Neural cell (in vitro differentiated cells): ENCODE results near the gene CD151. TPM values are rescaled to one million over a fixed set of nuclear protein-coding genes. Genes with fewer than 3 reads are reported as not detected.
A peak's percentile ranks its signal among the peaks of the same experiment; 100 is the strongest.

Experiments
- H2AFZ ChIP-seq: fragments of 200-600, 300-800 bp; sonication (generic), shearing (Covaris generic); 2 replicates; pipeline ENCODE4 v1.6.0; 2014; ENCODE audit warnings: low read depth, mild to moderate bottlenecking, antibody characterized with exemption, low read length, moderate library complexity
- H3F3A ChIP-seq: fragments of 200-600 bp; shearing (Covaris generic); 2 replicates; pipeline ENCODE4 v1.6.1; 2016; ENCODE audit warnings: mild to moderate bottlenecking, moderate library complexity, mixed read lengths, antibody characterized with exemption, low read length; ENCODE audit not compliant: insufficient read depth, poor library complexity, severe bottlenecking
- H3K27ac ChIP-seq: fragments of 200-600, 300-800 bp; sonication (generic), shearing (Covaris generic); 2 replicates; pipeline ENCODE4 v1.5.1; 2014; ENCODE audit warnings: mild to moderate bottlenecking, low read length, moderate library complexity
- H3K27me3 ChIP-seq: fragments of 300-800, 200-600 bp; sonication (generic), shearing (Covaris generic); 2 replicates; pipeline ENCODE4 v1.6.0; 2014; ENCODE audit warnings: mild to moderate bottlenecking, low read depth, low read length, moderate library complexity; ENCODE audit not compliant: insufficient read depth
- H3K36me3 ChIP-seq: fragments of 300-800, 200-600 bp; sonication (generic), shearing (Covaris generic); 2 replicates; pipeline ENCODE4 v1.5.1; 2014; ENCODE audit warnings: mild to moderate bottlenecking, antibody characterized with exemption, low read length, moderate library complexity; ENCODE audit not compliant: insufficient read depth
- H3K4me2 ChIP-seq: fragments of 300-800, 200-600 bp; sonication (generic), shearing (Covaris generic); 2 replicates; pipeline ENCODE4 v1.6.0; 2014; ENCODE audit warnings: mild to moderate bottlenecking, low read length
- H3K4me3 ChIP-seq: fragments of 300-800, 200-600 bp; sonication (generic), shearing (Covaris generic); 2 replicates; pipeline ENCODE4 v1.5.1; 2014; ENCODE audit warnings: mild to moderate bottlenecking, low read length, moderate library complexity
- H3K79me2 ChIP-seq: fragments of 200-600 bp; shearing (Covaris generic); replicated peaks from 2 replicates; pipeline ENCODE4 v1.6.0; 2014; ENCODE audit warnings: mild to moderate bottlenecking, low read length, moderate library complexity; ENCODE audit not compliant: insufficient read depth
- H3K9ac ChIP-seq: fragments of 300-800, 200-600 bp; sonication (generic), shearing (Covaris generic); 2 replicates; pipeline ENCODE4 v1.6.1; 2016; ENCODE audit warnings: mild to moderate bottlenecking, low read length, mixed read lengths
- H3K9me2 ChIP-seq: fragments of 200-600 bp; shearing (Covaris generic); 2 replicates; pipeline ENCODE4 v1.6.1; 2016; ENCODE audit warnings: mild to moderate bottlenecking, low read length, mixed read lengths; ENCODE audit not compliant: insufficient read depth
- H3K9me3 ChIP-seq: fragments of 200-600, 300-800 bp; sonication (generic), shearing (Covaris generic); 2 replicates; pipeline ENCODE4 v1.6.1; 2016; ENCODE audit warnings: mild to moderate bottlenecking, mixed run types, low read length, moderate library complexity, mixed read lengths
- H4K20me1 ChIP-seq: fragments of 200-600 bp; shearing (Covaris generic); 2 replicates; pipeline ENCODE4 v1.6.1; 2016; ENCODE audit warnings: mild to moderate bottlenecking, mixed run types; ENCODE audit not compliant: insufficient read depth
- CTCF ChIP-seq: fragments of 450-650 bp; IDR thresholded peaks from 2 replicates; pipeline ENCODE4 v1.5.1; 2014; ENCODE audit warnings: antibody characterized with exemption, mild to moderate bottlenecking, moderate library complexity; ENCODE audit not compliant: poor library complexity, severe bottlenecking
- EP300 ChIP-seq: fragments of 450-650 bp; conservative IDR thresholded peaks from 2 replicates; pipeline ENCODE4 v1.6.1; 2014; ENCODE audit warnings: antibody characterized with exemption, mild to moderate bottlenecking, moderate library complexity; ENCODE audit not compliant: poor library complexity, severe bottlenecking
- EZH2 ChIP-seq: fragments of 200-600, 300-800 bp; shearing (Covaris generic), sonication (generic); IDR thresholded peaks from 2 replicates; pipeline ENCODE4 v1.6.1; 2014; ENCODE audit warnings: antibody characterized with exemption, low read length, borderline replicate concordance, mild to moderate bottlenecking; ENCODE audit not compliant: insufficient read depth, poor library complexity, severe bottlenecking
- MXI1 ChIP-seq: fragments of 450-650 bp; conservative IDR thresholded peaks from 2 replicates; pipeline ENCODE4 v1.6.1; 2014; ENCODE audit warnings: antibody characterized with exemption, mild to moderate bottlenecking; ENCODE audit not compliant: poor library complexity, severe bottlenecking
- POLR2AphosphoS5 ChIP-seq: IDR thresholded peaks from 2 replicates; pipeline ENCODE4 v1.6.1; 2012
- RAD21 ChIP-seq: fragments of 450-650 bp; conservative IDR thresholded peaks from 2 replicates; pipeline ENCODE4 v1.6.1; 2014; ENCODE audit warnings: antibody characterized with exemption, mild to moderate bottlenecking, moderate library complexity
- REST ChIP-seq: IDR thresholded peaks from 2 replicates; pipeline ENCODE4 v1.6.1; 2012; ENCODE audit warnings: borderline replicate concordance
- SMC3 ChIP-seq: fragments of 450-650 bp; conservative IDR thresholded peaks from 2 replicates; pipeline ENCODE4 v1.6.1; 2014; ENCODE audit warnings: antibody characterized with exemption, mild to moderate bottlenecking, moderate library complexity; ENCODE audit not compliant: poor library complexity
- TAF1 ChIP-seq: IDR thresholded peaks from 2 replicates; pipeline ENCODE4 v1.6.1; 2012; ENCODE audit warnings: low read depth
- polyA plus RNA-seq: library from polyadenylated mRNA; depleted of rRNA; stranded (reverse); fragments of >200 nt; gene quantifications from 2 replicates; pipeline ENCODE4 v1.2.3, GENCODE V29; 2014

The CD151 gene
- polyA plus RNA-seq, 1 donor from 2014 or later: 70.8 TPM

- Histone ChIP-seq H3K27me3 (no peaks in the 10 kb centered on the region), H3K36me3 (no peaks in the 10 kb centered on the region), H4K20me1 (no peaks in the 10 kb centered on the region), H3K9me3 (no peaks in the 10 kb centered on the region), H3K79me2 (peaks cover 3% of the 10 kb centered on the region), H3K4me3 (peak within 1 kb of the TSS; percentile 81), H3K9ac (peak within 1 kb of the TSS; percentile 69), H3K4me2 (peak within 1 kb of the TSS; percentile 25), H3K9me2 (no peaks in the 10 kb centered on the region), H2AFZ (peak within 1 kb of the TSS; percentile 85), H3F3A (no peaks in the 10 kb centered on the region), H3K27ac (peak within 1 kb of the TSS; percentile 45)
- no peak for TF ChIP-seq MXI1
Observed at GRCh38 chr11:818396-819128, 14.2 kb upstream of the CD151 start, which contains the start of gene PNPLA2. TSS of gene PNPLA2 (plus strand) at chr11:818914. CDS start at chr11:819719, 805 bp downstream.

- peak overlapping the region; percentile 85 for H2AFZ ChIP-seq
- peak overlapping the region; percentile 69 for H3K9ac ChIP-seq
- peak overlapping the region; percentile 45 for H3K27ac ChIP-seq
- no peaks in the 10 kb centered on the region for H3K27me3 ChIP-seq
- TF ChIP-seq EP300 (peak; percentile 23), EZH2 (no peak), RAD21 (peak; percentile 27), REST (peak; percentile 17), POLR2AphosphoS5 (peak; percentile 66), MXI1 (peak; percentile 91), TAF1 (no peak)
- peaks cover 3% of the 10 kb centered on the region for H3K79me2 ChIP-seq
- no peaks in the 10 kb centered on the region for H3K9me3 ChIP-seq
- peak overlapping the region; percentile 81 for H3K4me3 ChIP-seq
- H3K36me3 ChIP-seq: no peaks in the 10 kb centered on the region
- no peaks in the 10 kb centered on the region for H3F3A ChIP-seq
- H3K4me2 ChIP-seq: peak overlapping the region; percentile 25
- H4K20me1 ChIP-seq: no peaks in the 10 kb centered on the region
- no peaks in the 10 kb centered on the region for H3K9me2 ChIP-seq
Observed at GRCh38 chr11:819129-819931, 13.4 kb upstream of the CD151 start.

- Histone ChIP-seq H3K4me2 (peak overlapping the region; percentile 89), H3K9me3 (no peaks in the 10 kb centered on the region), H3F3A (no peaks in the 10 kb centered on the region), H3K9ac (peak overlapping the region; percentile 69), H3K27me3 (no peaks in the 10 kb centered on the region), H3K9me2 (no peaks in the 10 kb centered on the region), H3K27ac (no peak overlapping the region), H4K20me1 (no peaks in the 10 kb centered on the region), H2AFZ (no peak overlapping the region), H3K4me3 (peak overlapping the region; percentile 81), H3K79me2 (peaks cover 3% of the 10 kb centered on the region), H3K36me3 (no peaks in the 10 kb centered on the region)
- no peak for TF ChIP-seq MXI1
- TF ChIP-seq SMC3: no peak
- TF ChIP-seq RAD21: no peak
- no peak for TF ChIP-seq EP300
- TF ChIP-seq CTCF: no peak
- no peak for TF ChIP-seq TAF1
- TF ChIP-seq REST: no peak
- TF ChIP-seq EZH2: no peak
- TF ChIP-seq POLR2AphosphoS5: no peak
Observed at GRCh38 chr11:819943-820649, 12.7 kb upstream of the CD151 start.
